Dendritic cell treated with granulocyte-macrophage colony-stimulating factor and Interleukin-4, amounts not matched to agents 40 ng/mL and 50 ng/mL, for 4 days (primary cell): ENCODE measurements around the gene SH3BP1.
"Not testable (repeated sequence)": the region's sequence is repeated elsewhere in the genome, so short reads cannot be mapped to it uniquely, and the experiment has no call there.

Experiments
- H3K27ac Mint-ChIP-seq: one replicate; pipeline ENCODE4 v1.8.0; 2022; ENCODE audit warnings: mild to moderate bottlenecking, mixed read lengths
- H3K27me3 Mint-ChIP-seq: one replicate; pipeline ENCODE4 v1.8.0; 2022; ENCODE audit warnings: mild to moderate bottlenecking, mixed read lengths
- H3K36me3 Mint-ChIP-seq: one replicate; pipeline ENCODE4 v1.8.0; 2022; ENCODE audit warnings: low read depth, mixed read lengths
- H3K4me1 Mint-ChIP-seq: one replicate; pipeline ENCODE4 v1.8.0; 2022; ENCODE audit warnings: low read depth, mixed read lengths
- H3K4me3 Mint-ChIP-seq: one replicate; pipeline ENCODE4 v1.8.0; 2022; ENCODE audit warnings: mild to moderate bottlenecking, moderate library complexity, mixed read lengths
- H3K9me3 Mint-ChIP-seq: one replicate; pipeline ENCODE4 v1.8.0; 2022; ENCODE audit warnings: mixed read lengths
- intact Hi-C: fragments of 100-400 bp; cut with micrococcal nuclease; formaldehyde crosslinking; loops from one replicate; pipeline ENCODE4 v1.15.0; 2022

The SH3BP1 gene

DNA sequence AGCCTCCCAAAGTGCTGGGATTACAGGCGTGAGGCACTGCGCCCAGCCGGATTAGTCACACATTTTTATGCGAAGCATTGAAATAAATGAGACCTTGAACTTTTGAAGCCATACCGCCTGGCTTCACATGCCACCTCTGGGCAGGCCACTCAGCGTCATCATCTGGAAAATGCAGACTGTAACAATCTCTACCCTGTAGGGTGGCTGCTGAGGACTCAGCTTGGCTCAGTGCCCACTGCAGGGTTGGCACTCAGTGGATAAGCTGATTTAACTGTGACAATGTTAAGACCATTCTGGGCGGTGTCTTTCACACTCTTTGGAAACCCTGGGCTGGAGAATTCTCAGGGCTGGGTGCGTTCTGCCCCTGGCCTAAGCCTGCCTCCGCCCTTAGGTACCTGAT, 8.5 kb downstream of the SH3BP1 start:
- peaks cover 29% of the 10 kb centered on the region for H3K4me1 Mint-ChIP-seq
- no peaks in the 10 kb centered on the region for H3K9me3 Mint-ChIP-seq
- peaks cover 100% of the 10 kb centered on the region for H3K36me3 Mint-ChIP-seq
- intact Hi-C loops: no loop called here
- H3K4me3 Mint-ChIP-seq: no peak overlapping the region
- peak overlapping the region; percentile 25 for H3K27ac Mint-ChIP-seq
- H3K27me3 Mint-ChIP-seq: no peaks in the 10 kb centered on the region

DNA sequence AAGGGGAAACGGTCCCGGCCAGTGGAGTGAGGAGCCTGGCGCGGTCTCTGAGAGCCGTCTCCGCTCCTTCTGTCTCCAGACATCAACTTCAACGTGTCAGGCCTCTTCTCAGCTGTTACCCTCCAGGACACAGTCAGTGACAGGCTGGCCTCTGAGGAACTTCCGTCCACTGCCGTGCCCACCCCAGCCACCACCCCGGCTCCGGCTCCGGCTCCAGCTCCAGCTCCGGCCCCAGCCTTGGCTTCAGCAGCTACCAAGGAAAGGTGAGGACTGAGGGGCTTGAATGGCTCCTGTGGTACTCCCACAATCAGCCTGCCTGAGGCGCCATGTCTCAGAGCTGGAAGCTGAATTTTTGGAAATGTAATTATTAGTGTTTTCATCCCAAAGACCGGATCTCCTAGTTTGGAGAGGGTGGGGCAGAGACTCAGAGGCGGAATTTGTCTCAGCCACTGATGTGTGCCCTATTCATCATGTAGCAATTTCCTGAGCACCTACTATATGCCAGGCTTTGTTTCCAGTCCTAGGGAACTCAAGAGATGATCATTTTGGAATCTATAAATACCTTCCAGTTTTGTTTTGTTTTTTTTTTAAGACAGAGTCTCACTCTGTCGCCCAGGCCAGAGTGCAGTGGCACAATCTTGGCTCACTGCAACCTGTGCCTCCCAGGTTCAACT, 11.1 kb downstream of the SH3BP1 start:
- Mint-ChIP-seq H3K27me3 (no peaks in the 10 kb centered on the region), H3K27ac (no peak overlapping the region), H3K4me1 (peaks cover 10% of the 10 kb centered on the region), H3K4me3 (no peak overlapping the region), H3K36me3 (peaks cover 100% of the 10 kb centered on the region), H3K9me3 (no peaks in the 10 kb centered on the region)
- intact Hi-C loops: no loop called here

DNA sequence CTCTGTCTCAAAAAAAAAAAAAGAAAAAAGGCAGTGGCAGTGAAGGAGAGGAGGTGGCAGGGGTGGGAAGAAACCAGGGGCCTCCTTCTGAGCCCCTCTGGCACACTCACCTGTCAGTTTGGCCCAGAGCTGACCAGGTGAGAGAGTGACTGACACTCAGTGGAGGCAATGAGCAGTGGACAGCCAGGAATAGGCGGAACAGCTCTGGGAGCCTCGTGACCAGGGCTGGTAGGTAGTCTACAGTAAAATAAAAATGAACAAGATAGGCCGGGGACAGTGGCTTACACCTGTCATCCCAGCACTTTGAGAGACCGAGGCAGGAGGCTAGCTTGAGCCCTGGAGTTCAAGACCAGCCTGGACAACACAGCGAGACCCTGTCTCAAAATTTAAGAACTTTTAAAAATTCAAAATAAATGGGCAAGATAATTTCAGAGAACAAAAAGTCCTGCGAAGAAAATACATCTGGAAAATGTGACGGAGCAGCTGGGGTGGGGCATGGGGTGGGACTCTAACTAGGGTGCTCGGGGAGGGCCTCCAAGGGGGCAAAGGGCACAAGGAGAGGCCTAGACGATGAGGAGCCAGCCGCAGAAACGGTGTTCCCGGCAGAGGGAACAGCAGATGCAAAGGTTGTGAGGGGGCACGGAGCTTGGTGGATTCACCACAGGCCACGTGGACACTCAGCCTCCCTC, 15.2 kb downstream of the SH3BP1 start:
- Mint-ChIP-seq H3K27ac (peak overlapping the region; percentile 16), H3K27me3 (no peaks in the 10 kb centered on the region), H3K4me1 (peaks cover 27% of the 10 kb centered on the region), H3K36me3 (peaks cover 69% of the 10 kb centered on the region), H3K9me3 (no peaks in the 10 kb centered on the region), H3K4me3 (no peak overlapping the region)
- intact Hi-C loops: no loop called here

DNA sequence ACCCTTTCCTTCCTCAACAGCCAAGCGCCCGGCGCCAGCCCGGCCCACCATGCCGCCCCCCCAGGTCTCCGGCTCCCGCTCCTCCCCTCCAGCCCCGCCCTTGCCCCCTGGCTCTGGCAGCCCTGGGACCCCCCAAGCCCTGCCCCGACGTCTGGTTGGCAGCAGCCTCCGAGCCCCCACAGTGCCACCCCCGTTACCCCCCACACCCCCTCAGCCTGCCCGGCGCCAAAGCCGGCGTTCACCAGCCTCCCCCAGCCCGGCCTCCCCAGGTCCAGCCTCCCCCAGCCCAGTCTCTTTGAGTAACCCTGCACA, 15.7 kb downstream of the SH3BP1 start:
- Mint-ChIP-seq H3K27ac (no peak overlapping the region), H3K9me3 (no peaks in the 10 kb centered on the region), H3K4me1 (peaks cover 32% of the 10 kb centered on the region), H3K36me3 (peaks cover 64% of the 10 kb centered on the region), H3K4me3 (no peak overlapping the region), H3K27me3 (no peaks in the 10 kb centered on the region)
- intact Hi-C loops: no loop called here

DNA sequence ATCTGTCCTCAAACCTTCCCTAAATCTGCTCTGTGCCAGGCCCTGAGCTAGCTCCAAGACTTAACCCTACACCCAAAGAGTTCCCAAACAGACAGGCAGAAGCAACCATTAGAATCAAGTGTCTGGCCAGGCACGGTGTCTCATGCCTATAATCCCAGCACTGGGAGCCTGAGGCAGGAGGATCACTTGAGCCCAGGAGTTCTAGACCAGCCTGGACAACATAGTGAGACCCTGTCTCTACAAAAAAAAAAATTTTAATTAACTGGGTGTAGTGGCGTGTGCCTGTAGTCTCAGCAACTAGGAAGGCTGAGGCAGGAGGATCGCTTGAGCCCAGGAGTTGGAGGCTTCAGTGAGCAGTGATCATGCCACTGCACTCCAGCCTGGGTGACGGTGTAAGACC, 17.1 kb downstream of the SH3BP1 start:
- intact Hi-C loops, H3K9me3 Mint-ChIP-seq, H3K4me3 Mint-ChIP-seq, H3K27me3 Mint-ChIP-seq: not testable (repeated sequence)
- Mint-ChIP-seq H3K36me3 (peaks cover 50% of the 10 kb centered on the region), H3K27ac (peak overlapping the region; percentile 50), H3K4me1 (peaks cover 45% of the 10 kb centered on the region)

DNA sequence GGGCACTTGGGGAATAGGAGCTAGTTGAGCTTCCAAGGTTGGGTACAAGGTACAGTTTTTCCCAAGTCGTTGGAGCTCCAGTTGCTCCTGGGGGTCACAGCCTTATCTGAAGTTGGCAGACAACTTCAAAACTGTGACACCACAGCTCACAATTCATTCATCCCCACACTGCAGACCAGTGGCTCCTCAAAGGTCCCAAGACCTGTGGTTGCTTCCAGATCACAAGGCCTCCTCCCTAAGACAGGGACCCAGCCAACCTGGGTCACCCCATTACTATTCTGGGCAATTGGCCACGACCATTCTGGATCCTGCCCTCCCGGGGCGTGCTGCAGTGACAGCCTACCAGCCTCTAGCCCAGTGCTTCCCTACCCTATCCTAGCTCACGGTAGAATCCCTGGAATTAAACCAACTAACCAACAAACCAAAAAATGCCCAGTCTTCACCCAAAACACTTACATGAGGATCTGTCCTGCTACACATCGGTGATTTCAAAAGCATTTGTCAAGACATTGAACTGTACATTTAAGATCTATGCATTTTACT, 18.2 kb downstream of the SH3BP1 start:
- peaks cover 56% of the 10 kb centered on the region for H3K4me1 Mint-ChIP-seq
- H3K27me3 Mint-ChIP-seq: no peaks in the 10 kb centered on the region
- intact Hi-C loops: loop anchor here (1.0 kb wide), 1 partner anchor 20 kb away; no protein-coding TSS in a partner anchor
- peaks cover 43% of the 10 kb centered on the region for H3K36me3 Mint-ChIP-seq
- no peaks in the 10 kb centered on the region for H3K9me3 Mint-ChIP-seq
- peak overlapping the region; percentile 86 for H3K27ac Mint-ChIP-seq
- peak overlapping the region; percentile 81 for H3K4me3 Mint-ChIP-seq

DNA sequence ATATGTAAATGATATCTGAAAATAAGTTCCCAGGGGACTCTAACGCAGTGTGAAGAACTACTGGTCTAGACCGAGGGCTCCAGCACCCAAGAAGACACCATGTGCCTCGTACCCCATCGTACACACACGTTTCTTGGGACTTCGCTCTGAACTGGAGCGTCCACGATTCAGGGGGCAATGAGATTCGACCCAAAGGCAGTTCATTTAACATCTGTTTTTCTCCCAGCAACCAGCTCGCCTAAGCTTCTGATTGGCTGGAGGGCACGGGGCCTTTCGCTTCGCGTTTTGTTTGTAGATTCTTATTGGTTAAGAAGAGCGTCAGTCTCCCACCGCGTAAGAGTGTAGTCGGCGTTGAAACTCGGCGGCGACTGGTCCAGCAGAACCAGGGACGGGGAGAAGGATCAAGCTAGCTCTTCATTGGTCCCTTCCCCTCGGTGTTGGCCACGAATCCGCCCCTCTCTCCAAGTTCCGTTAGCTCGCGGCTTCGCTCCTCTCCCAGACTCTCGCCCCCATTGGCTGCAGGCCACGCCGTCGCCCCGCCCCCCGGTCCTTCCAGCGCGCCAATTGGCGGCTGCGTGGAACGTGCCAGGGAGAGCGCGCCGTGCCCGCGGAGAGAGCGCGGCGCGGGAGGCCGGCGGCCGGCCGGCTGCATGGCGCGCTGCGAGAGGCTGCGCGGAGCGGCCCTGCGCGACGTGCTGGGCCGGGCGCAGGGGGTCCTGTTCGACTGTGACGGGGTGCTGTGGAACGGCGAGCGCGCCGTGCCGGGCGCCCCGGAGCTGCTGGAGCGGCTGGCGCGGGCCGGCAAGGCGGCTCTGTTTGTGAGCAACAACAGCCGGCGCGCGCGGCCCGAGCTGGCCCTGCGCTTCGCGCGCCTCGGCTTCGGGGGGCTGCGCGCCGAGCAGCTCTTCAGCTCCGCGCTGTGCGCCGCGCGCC, 18.9 kb downstream of the SH3BP1 start, which contains the start of gene PDXP:
Gene PDXP, plus strand, starts transcription at position 591 of the 933 bp plus-strand sequence. Its CDS starts 60 bp downstream, at position 651.
- no peaks in the 10 kb centered on the region for H3K27me3 Mint-ChIP-seq
- peak within 1 kb of the TSS; percentile 84 for H3K4me3 Mint-ChIP-seq
- peaks cover 38% of the 10 kb centered on the region for H3K36me3 Mint-ChIP-seq
- peaks cover 56% of the 10 kb centered on the region for H3K4me1 Mint-ChIP-seq
- intact Hi-C loops: loop anchor here (1.0 kb wide), 1 partner anchor 19 kb away; no protein-coding TSS in a partner anchor
- H3K9me3 Mint-ChIP-seq: no peaks in the 10 kb centered on the region
- H3K27ac Mint-ChIP-seq: peak within 1 kb of the TSS; percentile 86

DNA sequence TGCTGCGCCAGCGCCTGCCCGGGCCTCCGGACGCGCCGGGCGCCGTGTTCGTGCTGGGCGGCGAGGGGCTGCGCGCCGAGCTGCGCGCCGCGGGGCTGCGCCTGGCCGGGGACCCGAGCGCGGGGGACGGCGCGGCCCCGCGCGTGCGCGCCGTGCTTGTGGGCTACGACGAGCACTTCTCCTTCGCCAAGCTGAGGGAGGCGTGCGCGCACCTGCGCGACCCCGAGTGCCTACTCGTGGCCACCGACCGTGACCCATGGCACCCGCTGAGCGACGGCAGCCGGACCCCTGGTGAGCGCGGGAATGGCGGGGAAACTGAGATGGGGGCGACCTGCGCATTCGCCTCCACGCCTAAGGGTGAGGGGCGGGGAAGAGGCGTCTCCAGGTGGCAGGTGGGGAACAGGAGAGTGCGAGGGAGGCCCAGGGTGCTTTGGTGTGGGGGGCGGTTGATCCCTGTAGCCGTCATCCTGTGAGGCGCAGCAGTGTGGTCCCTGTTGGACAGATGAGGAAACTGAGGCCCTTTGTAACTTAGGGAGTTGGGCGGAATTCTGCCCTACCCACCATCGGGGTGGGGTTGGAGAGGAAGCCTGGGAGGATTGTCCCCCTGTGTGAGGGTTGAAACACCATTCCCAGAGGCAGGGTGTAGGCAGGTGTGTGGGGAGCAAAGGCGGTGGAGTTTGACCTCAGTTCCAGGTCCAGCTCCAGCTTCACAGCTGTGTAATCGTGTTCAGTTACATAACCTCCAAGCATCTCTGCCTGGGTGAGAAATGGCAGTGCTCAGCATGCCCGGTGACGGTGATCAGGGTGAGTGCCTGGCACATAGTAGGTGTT, 19.8 kb downstream of the SH3BP1 start:
- Mint-ChIP-seq H3K9me3 (no peaks in the 10 kb centered on the region), H3K36me3 (peaks cover 34% of the 10 kb centered on the region), H3K27me3 (no peaks in the 10 kb centered on the region), H3K4me3 (peak overlapping the region; percentile 84), H3K4me1 (peaks cover 56% of the 10 kb centered on the region), H3K27ac (peak overlapping the region; percentile 78)
- intact Hi-C loops: no loop called here

DNA sequence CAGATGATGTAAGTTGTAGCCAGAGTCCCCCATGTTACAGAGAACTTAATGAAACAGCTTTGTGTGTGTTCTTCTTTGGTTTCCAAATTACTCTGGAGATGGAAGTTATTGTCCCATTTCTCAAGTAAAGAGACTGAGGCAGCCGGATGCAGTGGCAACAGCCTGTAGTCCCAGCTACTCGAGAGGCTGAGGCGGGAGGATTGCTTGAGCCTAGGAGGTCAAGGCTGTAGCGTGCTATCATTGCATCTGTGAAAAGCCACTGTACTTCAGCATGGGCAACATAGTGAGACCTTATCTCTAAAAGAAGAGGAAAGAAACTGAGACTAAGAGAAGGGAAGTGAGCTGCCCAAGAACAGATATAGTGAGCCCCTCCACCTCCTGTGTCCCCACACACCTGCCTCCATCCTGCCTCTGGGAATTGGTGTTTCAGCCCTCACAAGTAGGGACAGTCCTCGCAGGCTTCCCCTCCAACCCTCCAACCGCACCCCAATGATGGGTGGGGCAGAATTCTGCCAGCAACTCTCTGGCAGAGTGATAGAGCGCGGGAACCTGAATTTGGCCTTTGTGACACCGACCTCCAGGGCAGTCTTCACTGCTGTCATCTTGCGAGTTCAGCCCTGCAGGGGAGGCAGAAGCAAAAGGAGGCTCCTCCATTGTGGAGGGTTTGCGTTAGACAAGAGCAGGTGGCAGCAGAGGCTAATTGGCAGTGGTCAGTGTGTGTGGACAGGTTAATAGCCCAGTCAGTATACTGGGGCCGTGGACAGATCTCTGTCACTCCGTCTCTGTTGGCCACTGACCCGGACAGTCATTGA, 20.6 kb downstream of the SH3BP1 start:
- H3K9me3 Mint-ChIP-seq: no peaks in the 10 kb centered on the region
- intact Hi-C loops: no loop called here
- H3K27me3 Mint-ChIP-seq: no peaks in the 10 kb centered on the region
- H3K4me3 Mint-ChIP-seq: peak overlapping the region; percentile 84
- H3K4me1 Mint-ChIP-seq: peaks cover 51% of the 10 kb centered on the region
- H3K27ac Mint-ChIP-seq: peak overlapping the region; percentile 78
- H3K36me3 Mint-ChIP-seq: peaks cover 30% of the 10 kb centered on the region

DNA sequence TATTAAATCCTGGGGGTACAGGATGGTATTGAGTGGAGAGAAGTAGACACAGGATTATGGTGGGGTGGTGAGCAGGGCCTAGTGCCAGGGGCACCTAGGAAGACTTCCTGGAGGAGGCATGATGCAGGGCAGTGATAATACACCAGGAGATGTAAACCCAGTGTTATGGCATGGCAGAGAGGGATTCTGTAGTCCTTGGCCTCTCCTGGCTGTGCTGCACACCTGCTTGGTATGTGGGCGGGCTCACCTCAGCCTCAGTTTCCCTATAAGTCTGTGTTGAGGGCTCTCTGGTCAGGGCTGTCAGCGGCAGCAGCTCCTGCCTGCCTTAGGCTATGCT, 21.2 kb downstream of the SH3BP1 start:
- Mint-ChIP-seq H3K4me1 (peaks cover 51% of the 10 kb centered on the region), H3K4me3 (peak overlapping the region; percentile 84), H3K9me3 (no peaks in the 10 kb centered on the region), H3K36me3 (peaks cover 30% of the 10 kb centered on the region), H3K27ac (no peak overlapping the region), H3K27me3 (no peaks in the 10 kb centered on the region)
- intact Hi-C loops: no loop called here

DNA sequence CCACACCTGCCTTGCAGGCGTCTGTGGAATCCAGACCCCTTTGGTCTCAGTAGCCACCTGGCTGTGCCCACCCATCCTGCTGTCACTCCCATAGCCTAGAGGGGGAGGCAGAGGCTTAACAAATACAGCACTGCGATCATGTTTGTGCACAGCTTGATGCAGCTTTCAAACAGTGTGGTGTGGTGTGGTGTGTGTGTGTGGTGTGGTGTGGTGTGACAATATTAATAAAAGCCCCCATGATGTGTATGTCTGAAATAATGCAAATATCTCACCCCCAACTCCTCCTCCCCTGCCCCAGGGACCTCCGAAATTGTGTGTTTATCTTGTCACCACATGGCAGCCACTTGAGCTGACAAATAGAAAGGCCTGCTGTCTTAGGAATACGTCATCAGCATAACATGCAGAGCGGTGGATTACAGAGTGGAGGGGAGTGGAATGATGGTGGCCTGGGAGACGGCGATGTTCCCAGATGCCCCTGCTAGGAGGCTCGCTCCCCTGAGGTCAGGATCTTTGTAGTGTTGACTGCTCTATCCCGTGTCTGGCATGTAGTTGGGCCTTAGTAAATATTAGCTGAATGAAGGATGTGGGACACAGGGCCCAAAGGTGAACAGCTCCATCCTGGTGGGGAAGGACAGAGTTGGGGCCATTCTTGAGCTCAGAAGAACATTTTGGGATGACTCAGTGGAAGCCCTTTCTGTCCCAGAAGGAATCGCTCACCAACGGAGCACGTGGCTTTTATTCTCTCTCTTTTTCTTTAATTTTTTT, 21.9 kb downstream of the SH3BP1 start:
- intact Hi-C loops: no loop called here
- Mint-ChIP-seq H3K4me1 (peaks cover 48% of the 10 kb centered on the region), H3K9me3 (no peaks in the 10 kb centered on the region), H3K36me3 (peaks cover 30% of the 10 kb centered on the region), H3K4me3 (peak overlapping the region; percentile 20), H3K27me3 (no peaks in the 10 kb centered on the region), H3K27ac (peak overlapping the region; percentile 87)

DNA sequence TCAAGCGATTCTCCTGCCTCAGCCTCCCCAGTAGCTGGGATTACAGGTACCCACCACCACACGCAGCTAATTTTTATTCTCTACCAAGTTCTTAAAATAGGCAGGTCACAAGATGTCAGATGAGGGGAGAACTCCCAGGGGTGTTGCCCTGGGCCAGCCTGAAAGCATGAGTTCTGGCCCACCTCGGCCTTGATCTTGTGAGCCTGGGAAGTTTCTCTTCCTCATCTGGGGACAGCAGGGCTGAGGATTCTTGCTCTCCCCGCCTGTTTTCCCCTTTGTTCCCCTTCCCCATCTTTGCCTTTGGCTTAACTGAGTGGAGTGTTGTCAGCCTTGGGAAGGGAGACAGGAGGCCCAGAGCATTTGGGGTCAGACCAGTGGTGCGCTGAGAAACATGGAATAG, 22.6 kb downstream of the SH3BP1 start:
- H3K27me3 Mint-ChIP-seq: no peaks in the 10 kb centered on the region
- peak overlapping the region; percentile 87 for H3K27ac Mint-ChIP-seq
- H3K9me3 Mint-ChIP-seq: no peaks in the 10 kb centered on the region
- peaks cover 34% of the 10 kb centered on the region for H3K36me3 Mint-ChIP-seq
- intact Hi-C loops: no loop called here
- H3K4me1 Mint-ChIP-seq: peaks cover 45% of the 10 kb centered on the region
- H3K4me3 Mint-ChIP-seq: peak overlapping the region; percentile 48
